Hair follicle dermal papilla cell (primary cell): Measurements from ENCODE around the gene EMSY. TPM values are rescaled to one million over a fixed set of nuclear protein-coding genes. Genes with fewer than 3 reads are reported as not detected.

Source experiments
- small RNA-seq: library from RNA; depleted of rRNA; stranded (forward); fragments of <200 nt; gene quantifications from one replicate; pipeline ENCODE3, GENCODE V24; 2012
- total RNA-seq: library from RNA; depleted of rRNA; stranded (reverse); fragments of >200 nt; gene quantifications from 2 replicates; pipeline ENCODE4 v1.2.3, GENCODE V29; 2012

EMSY gene, protein sequence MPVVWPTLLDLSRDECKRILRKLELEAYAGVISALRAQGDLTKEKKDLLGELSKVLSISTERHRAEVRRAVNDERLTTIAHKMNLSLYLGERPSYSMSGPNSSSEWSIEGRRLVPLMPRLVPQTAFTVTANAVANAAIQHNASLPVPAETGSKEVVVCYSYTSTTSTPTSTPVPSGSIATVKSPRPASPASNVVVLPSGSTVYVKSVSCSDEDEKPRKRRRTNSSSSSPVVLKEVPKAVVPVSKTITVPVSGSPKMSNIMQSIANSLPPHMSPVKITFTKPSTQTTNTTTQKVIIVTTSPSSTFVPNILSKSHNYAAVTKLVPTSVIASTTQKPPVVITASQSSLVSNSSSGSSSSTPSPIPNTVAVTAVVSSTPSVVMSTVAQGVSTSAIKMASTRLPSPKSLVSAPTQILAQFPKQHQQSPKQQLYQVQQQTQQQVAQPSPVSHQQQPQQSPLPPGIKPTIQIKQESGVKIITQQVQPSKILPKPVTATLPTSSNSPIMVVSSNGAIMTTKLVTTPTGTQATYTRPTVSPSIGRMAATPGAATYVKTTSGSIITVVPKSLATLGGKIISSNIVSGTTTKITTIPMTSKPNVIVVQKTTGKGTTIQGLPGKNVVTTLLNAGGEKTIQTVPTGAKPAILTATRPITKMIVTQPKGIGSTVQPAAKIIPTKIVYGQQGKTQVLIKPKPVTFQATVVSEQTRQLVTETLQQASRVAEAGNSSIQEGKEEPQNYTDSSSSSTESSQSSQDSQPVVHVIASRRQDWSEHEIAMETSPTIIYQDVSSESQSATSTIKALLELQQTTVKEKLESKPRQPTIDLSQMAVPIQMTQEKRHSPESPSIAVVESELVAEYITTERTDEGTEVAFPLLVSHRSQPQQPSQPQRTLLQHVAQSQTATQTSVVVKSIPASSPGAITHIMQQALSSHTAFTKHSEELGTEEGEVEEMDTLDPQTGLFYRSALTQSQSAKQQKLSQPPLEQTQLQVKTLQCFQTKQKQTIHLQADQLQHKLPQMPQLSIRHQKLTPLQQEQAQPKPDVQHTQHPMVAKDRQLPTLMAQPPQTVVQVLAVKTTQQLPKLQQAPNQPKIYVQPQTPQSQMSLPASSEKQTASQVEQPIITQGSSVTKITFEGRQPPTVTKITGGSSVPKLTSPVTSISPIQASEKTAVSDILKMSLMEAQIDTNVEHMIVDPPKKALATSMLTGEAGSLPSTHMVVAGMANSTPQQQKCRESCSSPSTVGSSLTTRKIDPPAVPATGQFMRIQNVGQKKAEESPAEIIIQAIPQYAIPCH (N-terminal part only)
- 14.8 and 20.1 TPM in 2 replicates for total RNA-seq

DNA sequence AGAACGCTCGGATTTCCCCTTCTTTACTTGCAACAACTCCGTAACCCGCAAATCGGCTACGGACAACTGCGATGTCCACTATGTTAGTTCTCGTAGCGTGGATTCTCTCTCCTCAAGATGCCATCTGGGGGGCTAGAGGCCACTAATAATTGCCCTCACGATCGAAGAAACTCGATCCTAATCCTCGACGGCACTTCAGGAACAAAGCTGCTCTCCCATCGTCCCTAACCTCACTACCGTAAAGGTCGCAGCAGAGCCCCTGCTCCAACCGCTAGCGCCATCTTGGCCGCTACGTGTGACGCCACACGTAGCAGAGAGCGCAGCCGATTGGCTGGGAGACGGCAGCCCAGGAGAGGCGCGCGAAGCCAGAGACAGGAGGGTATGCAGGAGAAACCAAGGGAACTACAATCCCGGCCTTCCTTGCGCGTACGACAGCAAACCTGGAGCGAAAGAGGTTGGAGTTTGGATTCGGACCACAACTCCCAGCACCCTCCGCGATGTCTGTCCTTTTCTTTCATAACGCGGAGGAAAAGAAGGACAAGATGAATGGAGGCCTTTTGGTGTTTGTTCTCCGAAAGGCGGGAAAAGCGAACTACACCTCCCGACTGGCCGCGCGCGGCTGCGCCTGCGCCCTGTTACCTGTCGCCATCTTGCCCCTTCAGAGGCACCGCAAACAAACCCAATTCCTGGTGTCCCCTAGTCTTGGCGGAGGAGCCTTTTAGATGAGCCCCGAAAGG is at the start of gene EMSY:
EMSY (plus strand) TSS at position 635 of the 737 bp plus-strand sequence. CDS start 1,921 bp downstream, outside the sequence.

Small RNA genes lying within 50 kb of the gene (small RNA-seq; reads per million reads assigned to genes)
- gene AP001189.2 (not detected), gene RF00019 (not detected)

Other genes starting within 250 kb of the EMSY start
- gene WNT11, start 238.5 kb upstream of the EMSY start, total RNA-seq, result 12.9 and 40.7 TPM in 2 replicates
- gene THAP12, start 63.9 kb upstream of the EMSY start, total RNA-seq, result 43.2 and 48.4 TPM in 2 replicates
- gene GVQW3, start 63.7 kb upstream of the EMSY start, total RNA-seq, result 1.8 and 1.9 TPM in 2 replicates
- 46.4 and 51.4 TPM in 2 replicates for gene LRRC32, start 225.7 kb downstream of the EMSY start, total RNA-seq